Measurements from ENCODE around the gene RNF152.

The RNF152 gene

DNA sequence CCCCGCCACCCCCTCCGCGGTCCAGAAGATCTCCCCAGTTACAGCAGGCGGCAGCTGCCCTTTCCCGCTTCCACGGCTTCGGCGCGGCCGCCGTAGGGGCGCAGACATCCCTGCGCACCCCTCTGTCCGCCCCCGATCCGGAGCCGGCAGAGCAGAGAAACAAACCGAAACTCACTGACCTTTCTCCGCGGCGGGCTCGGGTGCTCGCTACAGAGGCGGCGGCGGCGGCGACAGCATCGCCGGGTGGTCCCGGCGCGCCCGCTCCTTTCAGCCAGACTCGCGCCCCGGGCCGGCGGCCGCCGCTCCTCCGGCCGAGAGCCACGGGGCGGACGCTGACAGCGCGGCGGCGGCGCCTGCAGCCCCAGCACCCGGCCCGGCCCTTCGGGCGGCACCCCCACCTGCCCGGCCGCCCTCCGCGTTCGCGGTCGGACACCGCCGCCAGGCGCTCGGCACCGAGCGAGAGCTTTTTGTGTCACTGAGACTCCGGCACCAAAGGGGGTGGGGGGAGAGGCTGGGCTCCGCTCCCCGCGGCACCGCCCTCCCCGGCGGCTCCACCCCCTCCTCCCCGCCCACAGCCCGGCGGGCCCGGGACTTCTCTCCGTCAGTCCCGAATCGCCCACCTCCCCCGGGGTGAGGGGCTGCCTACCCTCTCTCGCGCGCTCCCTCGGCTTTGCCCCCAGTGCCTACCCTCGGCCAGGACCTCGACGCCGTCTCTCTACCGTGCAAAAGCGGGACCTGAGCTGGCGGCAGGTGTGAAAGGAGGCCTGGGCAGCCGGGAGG, 1.4 kb upstream of the RNF152 start:
- DNase-seq (ENCODE audit: low read depth): peak; percentile 57

DNA sequence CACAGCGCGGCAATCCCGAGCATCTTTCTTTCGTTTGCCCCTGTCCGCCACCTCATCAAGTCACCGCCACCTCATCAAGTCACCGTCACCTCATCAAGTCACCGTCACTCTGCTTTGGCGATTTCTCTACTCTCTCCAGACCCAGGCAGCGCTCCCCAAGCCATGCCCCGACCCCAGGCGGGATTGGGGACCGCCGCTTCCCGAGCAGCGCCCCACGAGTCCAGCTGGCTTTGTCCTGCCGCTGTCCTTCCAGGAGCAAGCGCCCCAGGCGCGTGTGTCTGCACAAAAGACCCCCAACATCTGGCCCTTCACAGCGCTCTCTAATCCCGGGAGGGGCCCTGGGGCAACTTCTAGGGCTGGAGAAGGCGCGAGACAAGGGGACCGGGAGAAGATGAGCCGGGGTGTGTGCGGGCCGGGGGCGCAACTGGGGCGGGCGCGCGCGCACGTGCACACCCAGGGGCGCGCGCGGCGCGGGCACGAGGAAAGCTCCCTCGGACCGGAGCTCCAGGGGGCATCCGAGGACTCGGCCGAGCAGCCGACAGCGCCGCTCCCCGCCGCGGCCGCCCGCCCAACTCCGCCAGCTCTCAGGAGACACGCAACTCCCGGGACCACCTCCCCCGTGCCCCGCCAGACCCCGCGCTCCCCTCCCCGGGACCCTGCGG, 633 bp upstream of the RNF152 start:
- DNase-seq (ENCODE audit: low read depth): no peak

DNA sequence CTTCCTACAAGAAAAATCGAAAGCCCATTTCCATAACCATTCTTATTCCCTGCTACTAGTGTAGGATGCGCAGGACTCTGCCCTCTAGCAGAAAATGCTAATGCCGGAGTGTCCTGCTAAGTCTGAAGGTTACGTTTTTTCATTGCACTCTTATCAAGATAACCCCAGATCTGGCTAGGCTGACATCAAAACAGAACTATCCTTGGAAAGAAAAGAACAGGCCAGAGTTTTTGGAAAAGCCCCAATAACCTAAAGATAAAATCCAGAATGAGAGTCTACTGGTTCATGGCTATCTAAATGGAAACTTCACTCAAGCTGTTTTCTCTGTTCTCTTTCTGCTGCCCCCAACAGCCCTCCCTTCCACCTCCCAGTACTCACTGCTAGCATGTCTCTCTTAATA, 913 bp downstream of the RNF152 start:
- no peak for DNase-seq (ENCODE audit: low read depth)

DNA sequence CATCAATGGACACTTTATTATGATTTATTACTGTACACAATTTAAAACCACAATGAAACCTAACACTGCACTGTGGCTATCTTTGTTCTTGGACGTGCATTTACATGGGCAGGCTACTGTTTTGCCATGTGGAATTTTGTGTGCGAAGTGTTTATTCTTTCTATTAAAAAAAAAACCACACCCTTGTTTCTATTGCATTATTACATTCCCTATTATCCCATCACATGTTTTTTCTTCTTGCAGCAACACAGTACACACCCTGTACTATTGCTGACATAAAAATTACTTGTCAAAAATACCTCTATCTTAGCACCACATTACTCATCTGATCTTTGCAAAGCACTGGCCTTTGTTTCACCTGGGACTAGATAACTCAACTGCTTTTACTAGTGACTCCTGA, 1.5 kb downstream of the RNF152 start:
- DNase-seq (ENCODE audit: low read depth): no peak

DNA sequence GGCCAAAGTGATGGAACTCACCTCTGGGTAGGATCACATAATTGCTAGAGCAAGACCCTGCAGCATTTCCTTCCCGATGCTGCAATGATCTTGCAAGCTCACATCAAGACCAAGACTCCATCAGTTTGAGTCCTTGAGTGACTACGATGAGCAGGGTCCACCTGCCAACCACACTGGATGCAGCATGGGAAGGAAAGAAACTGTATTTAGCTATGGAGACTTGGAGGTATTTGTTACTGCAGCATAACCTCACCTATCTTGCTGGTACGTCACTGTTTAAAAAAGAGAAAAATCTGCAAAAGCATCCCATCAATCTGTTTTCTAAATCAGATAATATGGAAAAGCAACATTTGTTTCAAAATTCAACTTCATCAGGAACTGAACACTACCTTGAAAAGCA, 2.5 kb downstream of the RNF152 start:
- no peak for DNase-seq (ENCODE audit: low read depth)

DNA sequence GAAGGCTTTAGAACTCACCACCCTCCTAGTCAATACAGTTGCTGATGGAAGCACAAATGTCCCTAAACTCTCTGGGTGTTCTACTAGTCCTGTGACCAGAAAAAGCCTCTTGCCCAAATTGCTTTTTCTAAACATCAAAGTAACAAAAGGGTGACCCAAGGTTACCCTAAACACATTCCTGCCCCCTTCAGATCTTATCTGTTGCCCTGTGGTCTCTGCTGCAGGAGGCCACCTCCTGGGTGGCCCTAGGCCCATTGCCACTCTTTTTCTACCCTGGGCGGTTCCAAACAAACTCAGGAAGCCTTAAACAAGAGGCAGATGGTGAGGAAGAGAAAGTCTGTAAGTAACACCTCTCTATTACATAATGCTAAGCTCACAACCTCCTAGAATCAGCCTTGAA, 3.3 kb downstream of the RNF152 start:
- DNase-seq (ENCODE audit: low read depth): no peak

DNA sequence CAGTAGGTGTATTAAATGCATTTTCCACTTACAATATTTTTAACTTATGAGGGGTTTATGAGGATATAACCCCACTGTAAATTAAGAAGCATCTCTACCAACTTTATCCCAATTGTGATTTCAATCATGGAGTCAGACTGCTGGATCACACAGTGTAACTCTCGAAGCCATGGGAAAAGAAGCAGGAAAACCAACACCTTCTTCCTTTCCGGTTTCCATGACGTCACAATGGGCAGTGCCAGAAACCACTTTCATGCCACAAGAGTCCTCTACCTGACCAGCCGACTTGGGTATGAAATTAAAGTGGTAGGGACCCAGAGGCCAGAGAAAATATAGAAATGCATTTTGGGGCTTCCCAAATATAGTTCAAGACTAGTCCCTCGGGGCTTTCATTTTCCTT, 4.2 kb downstream of the RNF152 start:
- DNase-seq (ENCODE audit: low read depth): no peak

DNA sequence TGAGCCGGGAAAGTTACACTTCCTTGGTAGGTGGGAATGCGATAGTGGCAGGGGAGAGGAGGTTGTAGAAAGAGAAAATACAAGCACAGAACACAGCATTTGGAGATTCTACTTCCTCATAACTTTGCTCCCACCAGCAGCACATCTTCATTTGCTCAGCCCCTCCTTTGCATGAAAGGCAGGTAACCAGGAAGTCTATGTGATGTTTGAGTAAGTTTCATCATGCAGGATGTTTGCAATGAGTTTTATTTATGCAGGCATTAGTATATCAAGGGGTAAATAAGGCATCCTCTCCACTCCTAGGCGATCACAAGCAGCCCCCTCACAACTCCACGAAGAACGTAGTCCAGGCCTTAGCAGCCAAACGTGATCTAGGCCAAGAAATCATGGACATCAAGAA, 5.0 kb downstream of the RNF152 start:
- DNase-seq (ENCODE audit: low read depth): no peak

DNA sequence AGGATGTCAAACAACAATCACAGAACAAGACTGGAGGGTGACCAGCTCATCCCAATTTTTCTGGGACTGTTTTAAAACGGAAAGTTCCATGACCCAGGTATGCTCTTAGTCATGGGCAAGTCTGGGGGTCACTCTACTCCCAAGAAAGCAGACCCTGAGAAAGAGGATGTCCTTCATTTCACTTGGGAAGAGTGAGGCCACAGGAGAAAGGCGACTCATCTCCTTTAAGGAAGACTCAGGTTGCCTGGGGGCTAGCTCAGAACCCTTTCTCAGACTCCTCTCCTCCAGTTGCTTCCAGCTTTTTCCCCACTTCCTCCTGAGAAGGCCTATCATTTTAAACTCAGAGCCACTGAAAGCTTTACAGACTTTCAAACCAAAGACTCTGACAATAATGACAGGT, 9.3 kb downstream of the RNF152 start:
- no peak for DNase-seq (ENCODE audit: low read depth)

DNA sequence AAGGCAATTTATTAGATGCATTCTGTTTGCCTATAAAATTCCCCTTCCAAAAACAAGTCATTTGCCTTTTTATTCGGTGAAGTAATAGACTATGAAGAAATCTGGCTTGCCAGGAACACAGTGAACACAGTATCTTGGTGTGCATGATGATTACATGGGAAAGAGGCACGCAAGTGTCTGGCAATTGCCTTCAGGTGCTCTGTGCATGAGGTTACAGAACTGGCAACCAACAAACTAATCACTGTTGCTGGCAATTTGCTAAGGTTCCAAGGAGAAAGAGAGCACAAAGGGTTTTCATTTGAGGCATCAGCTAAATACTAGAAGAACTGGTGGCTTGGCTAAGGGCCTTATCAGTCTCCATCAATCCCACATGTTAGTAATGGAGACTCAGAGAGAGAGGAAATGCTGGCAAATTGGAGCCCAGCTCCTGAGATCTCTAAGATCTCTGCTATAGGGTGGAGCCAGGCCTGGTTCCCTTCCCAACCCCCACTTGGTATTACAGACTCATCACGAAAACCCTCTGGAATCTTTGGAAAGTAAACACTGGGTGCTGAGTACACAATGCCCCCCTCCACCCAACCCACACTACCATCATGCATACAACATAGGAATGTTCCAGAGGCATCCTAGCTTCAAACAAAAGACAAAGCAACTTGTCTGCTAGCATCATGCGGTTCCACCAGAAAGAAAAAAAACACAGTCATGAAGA, 10.4 kb downstream of the RNF152 start:
- DNase-seq (ENCODE audit: low read depth): no peak

DNA sequence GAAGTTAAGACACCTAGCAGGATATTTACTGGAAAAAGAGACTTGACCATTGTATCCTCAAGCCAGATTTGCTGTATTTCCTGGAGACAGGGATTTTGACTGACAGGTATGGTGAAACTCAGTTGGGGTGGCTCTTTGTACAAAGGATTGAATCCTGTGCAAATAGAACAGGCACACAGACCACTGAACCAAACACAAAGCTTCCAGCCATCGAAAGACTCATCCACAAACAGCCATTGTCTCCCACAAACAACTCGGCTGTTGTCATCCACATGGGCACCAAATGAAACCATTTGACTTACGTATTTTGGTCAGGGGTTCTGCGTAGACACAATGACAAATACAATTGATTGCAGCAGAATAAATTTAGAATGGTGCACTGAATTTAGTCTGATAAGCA, 15.9 kb downstream of the RNF152 start:
- DNase-seq (ENCODE audit: low read depth): no peak

DNA sequence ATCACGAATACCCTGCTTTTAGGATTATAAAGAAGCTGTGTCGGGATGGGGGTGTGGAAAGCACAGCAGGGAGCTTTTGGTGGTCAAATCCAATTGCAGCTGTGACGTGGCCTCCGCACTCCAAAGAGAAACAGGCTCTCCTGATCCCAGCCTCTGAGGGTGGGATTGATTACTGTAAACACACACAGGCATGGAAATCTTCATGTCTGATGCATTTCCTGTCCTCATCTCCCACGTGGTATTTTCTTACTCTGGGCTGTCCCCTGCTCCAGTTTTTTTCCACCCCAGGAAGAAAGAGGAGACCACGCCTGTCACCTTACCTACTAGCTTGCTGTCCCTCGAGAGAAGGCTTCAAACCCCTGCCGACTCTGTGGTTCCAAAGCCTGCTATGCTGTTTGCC, 22.7 kb downstream of the RNF152 start:
- no peak for DNase-seq (ENCODE audit: low read depth)

DNA sequence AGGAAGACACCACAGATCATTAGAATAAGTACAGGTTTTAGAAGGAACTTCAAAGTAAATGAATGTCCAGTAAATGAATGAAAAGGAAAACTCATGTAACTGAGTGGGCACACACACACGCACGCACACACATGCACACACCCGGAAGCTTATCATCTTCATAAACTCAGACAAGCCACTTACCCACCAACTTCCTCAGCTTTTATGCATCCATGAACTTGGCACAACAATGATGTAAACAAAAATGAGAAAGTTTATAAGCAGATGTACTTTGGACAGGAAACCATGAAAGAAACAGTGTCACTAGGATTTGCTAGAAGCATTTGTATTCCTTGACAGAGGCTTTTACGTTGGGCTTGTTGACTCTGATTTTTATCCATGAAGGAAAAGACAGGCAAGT, 23.2 kb downstream of the RNF152 start:
- no peak for DNase-seq (ENCODE audit: low read depth)

DNA sequence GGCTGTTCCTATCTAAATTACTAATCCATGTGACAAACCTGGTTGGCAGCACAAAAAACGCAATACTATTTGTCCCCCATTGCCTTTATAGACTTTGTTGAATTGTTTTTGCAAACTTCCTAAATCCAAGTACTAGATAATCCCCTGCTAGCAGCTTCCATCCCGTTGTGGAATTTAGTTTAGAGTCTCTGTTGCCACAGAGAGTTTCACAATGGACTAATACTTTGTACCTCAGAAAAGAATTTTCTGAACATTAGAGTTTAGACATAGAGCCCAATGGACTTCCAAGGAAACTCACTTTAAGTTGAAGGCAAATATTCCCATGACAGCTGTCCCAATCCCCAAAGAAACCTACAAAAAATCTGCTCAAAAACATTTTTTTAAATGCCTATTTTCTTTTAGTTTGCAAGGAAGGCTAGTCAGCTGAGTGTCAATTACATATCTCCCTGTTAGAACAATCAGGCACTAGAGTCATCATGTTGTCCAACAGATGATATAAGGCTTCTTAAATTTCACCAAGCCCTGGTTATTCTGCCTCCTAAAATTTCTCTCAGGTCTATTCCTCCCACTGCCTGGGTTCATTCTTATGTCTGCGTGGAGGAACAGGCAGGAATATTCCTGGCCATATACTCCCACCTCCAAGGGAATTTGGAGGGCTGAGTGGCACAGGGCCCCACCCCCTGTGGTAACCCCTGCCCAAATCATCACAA, 27.2 kb downstream of the RNF152 start:
- DNase-seq (ENCODE audit: low read depth): no peak

DNA sequence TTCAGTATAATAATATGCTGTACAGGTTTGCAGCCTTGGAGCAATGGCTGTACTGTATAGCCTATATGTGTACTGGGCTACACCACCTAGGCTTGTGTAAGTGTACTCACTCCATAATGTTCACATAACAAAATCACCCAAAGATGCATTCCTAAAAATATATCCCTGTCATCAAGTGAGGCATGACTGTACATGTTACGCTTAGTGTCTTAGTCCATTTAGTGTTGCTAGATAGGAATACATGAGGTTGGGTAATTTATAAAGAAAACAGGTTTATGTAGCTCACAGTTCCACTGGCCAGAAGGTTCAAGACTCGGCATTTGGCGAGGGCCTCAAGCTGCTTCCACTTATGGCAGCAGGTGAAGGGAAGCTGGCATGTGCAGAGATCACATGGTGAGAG, 31.4 kb downstream of the RNF152 start:
- DNase-seq (ENCODE audit: low read depth): no peak

DNA sequence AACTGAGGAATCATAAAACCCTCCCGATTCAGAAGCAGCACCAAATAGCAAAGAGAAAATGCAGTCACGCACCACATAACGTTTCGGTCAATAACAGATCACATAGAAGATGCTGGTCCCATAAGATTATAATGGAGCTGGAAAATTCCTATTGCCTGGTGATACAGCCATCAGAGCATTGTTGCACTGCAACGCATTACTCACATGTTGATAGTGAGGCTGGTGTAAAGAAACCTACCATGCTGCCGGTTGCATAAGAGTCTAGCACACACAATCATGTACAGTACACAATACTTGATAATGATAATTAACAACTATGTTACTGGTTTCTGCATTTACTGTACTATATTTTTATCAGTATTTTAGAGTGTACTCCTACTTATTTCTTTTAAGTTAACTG, 32.5 kb downstream of the RNF152 start:
- no peak for DNase-seq (ENCODE audit: low read depth)

DNA sequence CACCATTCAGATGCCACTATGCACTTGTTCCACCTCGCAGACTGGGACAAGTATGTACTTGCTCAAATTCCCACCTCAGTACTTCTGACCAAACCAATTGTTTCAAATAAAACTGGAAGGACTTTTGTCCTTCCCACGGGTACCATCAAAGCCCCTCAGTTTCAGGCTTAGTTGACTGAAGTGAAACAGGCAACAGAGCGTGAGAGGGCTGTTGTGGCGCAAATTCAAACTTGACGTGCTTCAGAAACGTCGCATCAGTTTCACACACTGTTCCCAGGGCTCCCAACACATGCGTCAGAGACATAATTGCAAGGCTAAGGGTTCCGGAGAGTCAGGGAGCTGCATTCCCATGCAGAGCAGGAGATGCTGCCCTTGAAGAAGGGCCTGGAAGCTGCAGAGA, 33.7 kb downstream of the RNF152 start:
- DNase-seq (ENCODE audit: low read depth): no peak

DNA sequence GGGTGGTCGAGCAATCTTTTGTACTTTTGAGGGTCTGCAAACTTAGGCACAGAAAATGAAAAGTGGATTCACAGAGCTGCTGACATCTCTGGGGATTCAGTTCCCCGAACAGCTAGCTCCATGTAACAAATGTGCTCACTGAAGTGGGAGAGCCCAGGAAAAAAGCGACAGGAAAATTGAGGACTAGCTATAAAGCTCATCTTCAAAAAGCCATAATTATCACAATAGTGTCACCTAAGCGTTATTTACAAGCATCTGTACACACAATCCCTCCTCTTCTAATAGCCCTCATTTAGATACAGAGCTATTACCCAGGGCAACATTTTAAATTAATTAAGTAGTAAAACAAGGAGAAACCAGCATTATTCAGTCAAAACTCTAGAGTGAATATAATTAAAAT, 36.1 kb downstream of the RNF152 start:
- DNase-seq (ENCODE audit: low read depth): no peak

DNA sequence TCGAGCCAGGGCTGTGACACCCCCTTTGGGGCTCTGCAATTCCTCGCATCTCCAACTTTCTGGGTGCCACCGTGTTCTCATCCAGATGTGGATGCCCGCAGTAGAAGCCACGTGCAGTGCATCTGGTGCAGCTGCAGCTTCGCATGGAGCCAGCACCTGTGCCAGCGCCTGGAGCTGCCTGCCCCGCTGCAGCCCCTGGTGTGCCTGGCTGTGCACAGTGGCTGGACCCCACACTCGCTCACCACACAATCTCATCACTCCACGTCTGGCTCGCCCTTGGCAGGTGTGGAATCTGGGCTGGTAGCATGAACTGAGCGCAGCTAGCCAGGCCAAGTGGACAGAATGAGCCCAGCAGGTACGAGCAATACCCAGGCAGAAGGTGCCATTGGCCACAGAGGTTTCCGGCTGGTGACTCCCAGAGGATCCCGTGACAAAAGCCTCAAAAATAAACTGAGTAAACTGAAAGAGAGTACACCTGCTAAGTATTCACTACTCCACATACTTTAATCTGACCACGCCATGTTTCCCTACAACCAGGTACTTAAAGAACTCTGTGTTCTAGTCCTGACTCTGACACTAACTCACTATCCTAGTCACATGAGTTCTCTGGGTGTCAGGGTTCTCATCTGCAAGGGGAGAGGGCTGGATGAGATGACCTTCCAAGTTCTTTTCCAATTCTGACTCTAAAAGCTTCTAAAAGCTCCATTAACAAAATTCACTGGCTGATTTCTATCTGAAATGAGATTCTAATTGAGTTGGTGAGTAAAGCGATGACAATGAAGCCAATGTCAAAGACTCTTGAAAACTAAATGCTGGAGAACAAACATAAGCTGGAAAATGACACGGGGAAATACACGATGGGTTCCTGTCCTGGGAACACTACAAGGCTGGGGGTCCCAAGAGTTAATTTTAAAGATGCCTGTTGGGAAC, 37.1 kb downstream of the RNF152 start:
- no peak for DNase-seq (ENCODE audit: low read depth)

DNA sequence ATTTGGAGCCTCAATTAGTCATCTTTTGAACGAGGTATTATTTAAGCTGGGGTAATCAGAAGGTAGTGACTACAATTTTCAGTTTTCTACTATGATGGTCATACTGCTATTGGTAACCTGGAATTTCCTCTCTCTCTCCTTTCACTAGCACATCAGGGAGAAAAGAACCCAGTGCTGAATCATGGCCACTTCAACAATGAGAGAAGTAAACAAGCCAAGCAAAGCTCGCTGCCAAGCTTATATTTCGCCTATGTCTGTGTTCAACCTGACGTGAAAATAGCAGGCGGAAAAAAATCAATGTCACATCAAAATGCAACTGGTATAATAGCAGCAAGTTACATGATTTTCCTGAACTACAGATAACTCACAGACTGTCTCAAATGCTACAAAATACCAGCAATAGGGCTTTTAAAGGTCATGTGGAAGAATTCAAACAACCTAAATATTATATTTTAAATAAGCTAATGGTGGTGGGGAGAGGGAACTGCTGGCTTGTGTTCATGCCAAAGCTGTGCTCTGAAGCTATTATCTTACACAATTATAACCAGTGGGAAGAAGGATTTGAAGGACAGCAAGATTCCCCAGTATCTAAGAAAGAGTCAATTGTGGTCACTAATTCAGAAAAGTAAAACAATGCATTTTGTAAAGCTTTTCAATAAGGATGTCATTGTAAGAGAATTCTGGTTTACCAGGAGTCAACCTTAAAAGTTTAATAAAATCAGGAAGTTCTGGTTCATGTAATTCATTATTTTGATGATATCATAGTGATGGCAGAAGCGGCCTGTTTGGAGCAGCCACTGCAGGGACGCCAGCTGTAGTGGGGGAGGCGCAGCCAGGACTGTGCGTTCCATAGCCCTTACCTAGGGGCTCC, 38.0 kb downstream of the RNF152 start:
- DNase-seq (ENCODE audit: low read depth): no peak

DNA sequence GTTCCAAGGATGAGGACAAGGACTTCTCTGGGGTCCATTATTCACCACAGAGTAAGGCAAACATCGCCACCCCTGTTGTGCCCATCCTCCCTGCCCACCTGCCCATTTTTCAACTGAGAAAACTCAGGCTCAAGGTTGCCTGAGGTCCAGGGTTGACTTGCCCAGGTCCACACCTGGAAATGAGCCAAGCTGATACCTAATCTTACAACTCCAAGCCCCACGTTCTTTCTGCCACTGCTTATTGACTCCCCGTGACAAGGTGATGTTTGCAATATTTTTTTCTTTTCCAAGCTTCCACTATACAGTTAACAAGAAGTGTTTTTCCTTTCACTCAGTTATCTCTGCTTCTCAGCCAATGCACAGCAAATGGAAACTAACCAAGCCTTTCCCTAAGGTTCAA, 39.0 kb downstream of the RNF152 start:
- no peak for DNase-seq (ENCODE audit: low read depth)

All from stromal cell of bone marrow (primary cell).